A549 (cell line): ENCODE results near the gene APMAP.

Experiments
- CHD2 ChIP-seq: fragments of 150-350 bp; IDR thresholded peaks from 2 replicates; pipeline ENCODE4 v1.6.1; 2014; ENCODE audit warnings: low read length; ENCODE audit not compliant: partially characterized antibody
- FOSL2 ChIP-seq, 2 experiments: fragments of 450-650 bp in 1 of 2; fragments of >200 bp in 1 of 2; sonication (Bioruptor Twin) in 1 of 2; formaldehyde crosslinking; IDR thresholded peaks; 2 replicates each; pipeline versions ENCODE4 v1.5.0 to v1.6.1; 2016 to 2020; ENCODE audit warnings: mild to moderate bottlenecking in 1 of 2, moderate library complexity in 1 of 2
- JUNB ChIP-seq: fragments of >200 bp; sonication (Bioruptor Twin); formaldehyde crosslinking; IDR thresholded peaks from 2 replicates; pipeline ENCODE4 v1.6.1; 2016
- MYC ChIP-seq: IDR thresholded peaks from 2 replicates; pipeline ENCODE4 v1.6.1; 2012; ENCODE audit warnings: mild to moderate bottlenecking, inconsistent platforms, low read length, improper control_type of control experiment, borderline replicate concordance
- POLR2A ChIP-seq: IDR thresholded peaks from 2 replicates; pipeline ENCODE4 v1.6.1; 2012; ENCODE audit warnings: mild to moderate bottlenecking, low read length
- POLR2AphosphoS2 ChIP-seq: conservative IDR thresholded peaks from 2 replicates; pipeline ENCODE4 v1.6.1; 2012; ENCODE audit warnings: low read length, improper control_type of control experiment, inconsistent platforms
- RAD21 ChIP-seq, 2 experiments: fragments of >200 bp in 1 of 2; sonication (Bioruptor Twin) in 1 of 2; formaldehyde crosslinking in 1 of 2; IDR thresholded peaks in 1 of 2; conservative IDR thresholded peaks in 1 of 2; 2 replicates in 1 of 2; 3 replicates in 1 of 2; pipeline ENCODE4 v1.6.1; 2012 to 2018; ENCODE audit warnings: inconsistent platforms in 1 of 2
- SMC3 ChIP-seq: fragments of >200 bp; sonication (Bioruptor Twin); formaldehyde crosslinking; IDR thresholded peaks from 3 replicates; pipeline ENCODE4 v1.6.1; 2018; ENCODE audit warnings: inconsistent platforms
- TF ChIP-seq, protein P1 (sequence below): fragments of >200 bp; sonication (Bioruptor Twin); formaldehyde crosslinking; IDR thresholded peaks from 3 replicates; pipeline ENCODE4 v1.5.1; 2016
- TF ChIP-seq, protein P2 (sequence below): fragments of 200-600 bp; sonication (generic); IDR thresholded peaks from 2 replicates; pipeline ENCODE4 v1.6.1; 2016; ENCODE audit warnings: antibody characterized with exemption, mild to moderate bottlenecking, moderate library complexity

DNA sequence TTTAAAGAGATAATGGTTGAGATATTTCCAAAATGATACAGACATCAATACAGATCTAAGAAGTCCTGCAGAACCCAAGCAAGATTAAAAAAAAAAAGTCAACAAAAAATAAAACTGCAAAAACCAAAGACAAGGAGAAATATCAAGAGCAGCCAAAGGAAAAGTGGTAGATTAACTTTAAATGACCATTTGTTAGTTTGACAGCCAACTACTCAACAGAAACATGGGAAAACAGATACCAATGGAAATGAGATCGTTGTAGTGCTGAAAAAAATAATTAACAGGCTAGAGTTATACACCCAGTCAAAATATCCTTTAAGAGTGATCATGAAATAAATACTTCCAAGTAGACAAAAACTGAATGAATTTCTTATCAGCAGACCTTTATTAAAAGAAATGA, 10.5 kb upstream of the APMAP start:
- TF ChIP-seq POLR2AphosphoS2 (no peak), POLR2A (no peak), JUNB (no peak), SMC3 (no peak), FOSL2 (IDR thresholded peaks at IDR 0.05) (no peak), FOSL2 (CRISPR knock-in tag; IDR thresholded peaks at IDR 0.05) (no peak), CHD2 (no peak), MYC (no peak), RAD21 (conservative IDR thresholded peaks at IDR 0.05 in 1 of 2, IDR thresholded peaks at IDR 0.05 in 1 of 2) (no peak)
- TF ChIP-seq, protein P1, sequence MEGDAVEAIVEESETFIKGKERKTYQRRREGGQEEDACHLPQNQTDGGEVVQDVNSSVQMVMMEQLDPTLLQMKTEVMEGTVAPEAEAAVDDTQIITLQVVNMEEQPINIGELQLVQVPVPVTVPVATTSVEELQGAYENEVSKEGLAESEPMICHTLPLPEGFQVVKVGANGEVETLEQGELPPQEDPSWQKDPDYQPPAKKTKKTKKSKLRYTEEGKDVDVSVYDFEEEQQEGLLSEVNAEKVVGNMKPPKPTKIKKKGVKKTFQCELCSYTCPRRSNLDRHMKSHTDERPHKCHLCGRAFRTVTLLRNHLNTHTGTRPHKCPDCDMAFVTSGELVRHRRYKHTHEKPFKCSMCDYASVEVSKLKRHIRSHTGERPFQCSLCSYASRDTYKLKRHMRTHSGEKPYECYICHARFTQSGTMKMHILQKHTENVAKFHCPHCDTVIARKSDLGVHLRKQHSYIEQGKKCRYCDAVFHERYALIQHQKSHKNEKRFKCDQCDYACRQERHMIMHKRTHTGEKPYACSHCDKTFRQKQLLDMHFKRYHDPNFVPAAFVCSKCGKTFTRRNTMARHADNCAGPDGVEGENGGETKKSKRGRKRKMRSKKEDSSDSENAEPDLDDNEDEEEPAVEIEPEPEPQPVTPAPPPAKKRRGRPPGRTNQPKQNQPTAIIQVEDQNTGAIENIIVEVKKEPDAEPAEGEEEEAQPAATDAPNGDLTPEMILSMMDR, result no peak
- TF ChIP-seq, protein P2, sequence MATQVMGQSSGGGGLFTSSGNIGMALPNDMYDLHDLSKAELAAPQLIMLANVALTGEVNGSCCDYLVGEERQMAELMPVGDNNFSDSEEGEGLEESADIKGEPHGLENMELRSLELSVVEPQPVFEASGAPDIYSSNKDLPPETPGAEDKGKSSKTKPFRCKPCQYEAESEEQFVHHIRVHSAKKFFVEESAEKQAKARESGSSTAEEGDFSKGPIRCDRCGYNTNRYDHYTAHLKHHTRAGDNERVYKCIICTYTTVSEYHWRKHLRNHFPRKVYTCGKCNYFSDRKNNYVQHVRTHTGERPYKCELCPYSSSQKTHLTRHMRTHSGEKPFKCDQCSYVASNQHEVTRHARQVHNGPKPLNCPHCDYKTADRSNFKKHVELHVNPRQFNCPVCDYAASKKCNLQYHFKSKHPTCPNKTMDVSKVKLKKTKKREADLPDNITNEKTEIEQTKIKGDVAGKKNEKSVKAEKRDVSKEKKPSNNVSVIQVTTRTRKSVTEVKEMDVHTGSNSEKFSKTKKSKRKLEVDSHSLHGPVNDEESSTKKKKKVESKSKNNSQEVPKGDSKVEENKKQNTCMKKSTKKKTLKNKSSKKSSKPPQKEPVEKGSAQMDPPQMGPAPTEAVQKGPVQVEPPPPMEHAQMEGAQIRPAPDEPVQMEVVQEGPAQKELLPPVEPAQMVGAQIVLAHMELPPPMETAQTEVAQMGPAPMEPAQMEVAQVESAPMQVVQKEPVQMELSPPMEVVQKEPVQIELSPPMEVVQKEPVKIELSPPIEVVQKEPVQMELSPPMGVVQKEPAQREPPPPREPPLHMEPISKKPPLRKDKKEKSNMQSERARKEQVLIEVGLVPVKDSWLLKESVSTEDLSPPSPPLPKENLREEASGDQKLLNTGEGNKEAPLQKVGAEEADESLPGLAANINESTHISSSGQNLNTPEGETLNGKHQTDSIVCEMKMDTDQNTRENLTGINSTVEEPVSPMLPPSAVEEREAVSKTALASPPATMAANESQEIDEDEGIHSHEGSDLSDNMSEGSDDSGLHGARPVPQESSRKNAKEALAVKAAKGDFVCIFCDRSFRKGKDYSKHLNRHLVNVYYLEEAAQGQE, result no peak
